ENCODE results near the gene MTFR2.
A peak's percentile ranks its signal among the peaks of the same experiment; 100 is the strongest.

The MTFR2 gene

GRCh38 chr6:136289327-136289578, 39.1 kb upstream of the MTFR2 start:
- TF ChIP-seq CEBPB (IDR thresholded peaks at IDR 0.05): peak; percentile 2; the same call in 1 of the 2 replicates
- no peak for TF ChIP-seq TCF12 (IDR thresholded peaks at IDR 0.05; ENCODE audit: low read depth)

- TF ChIP-seq NFIC (IDR thresholded peaks at IDR 0.05): no peak
- TF ChIP-seq YY1 (IDR thresholded peaks at IDR 0.05; ENCODE audit: low read depth): peak; percentile 54; the same call in 1 of the 2 replicates
Observed at GRCh38 chr6:136288566-136289326, 38.6 kb upstream of the MTFR2 start.

GRCh38 chr6:136284909-136285308, 34.8 kb upstream of the MTFR2 start:
- TF ChIP-seq NFIC (IDR thresholded peaks at IDR 0.05) (no peak), FOXM1 (IDR thresholded peaks at IDR 0.05; ENCODE audit: borderline replicate concordance, low read depth) (no peak), USF1 (IDR thresholded peaks at IDR 0.05) (no peak), EGR1 (IDR thresholded peaks at IDR 0.05) (no peak), TAF1 (IDR thresholded peaks at IDR 0.05; ENCODE audit: low read depth) (no peak), TCF12 (IDR thresholded peaks at IDR 0.05; ENCODE audit: low read depth) (no peak), CEBPB (IDR thresholded peaks at IDR 0.05) (no peak)

- TF ChIP-seq CREB1 (IDR thresholded peaks at IDR 0.05; ENCODE audit: low read depth): no peak
- TF ChIP-seq TAF1 (IDR thresholded peaks at IDR 0.05; ENCODE audit: low read depth): no peak
- TF ChIP-seq REST (IDR thresholded peaks at IDR 0.05; ENCODE audit: low read depth): no peak
- TF ChIP-seq NFIC (IDR thresholded peaks at IDR 0.05): no peak
- no peak for TF ChIP-seq TEAD4 (IDR thresholded peaks at IDR 0.05)
- TF ChIP-seq EGR1 (IDR thresholded peaks at IDR 0.05): no peak
- TF ChIP-seq TCF12 (IDR thresholded peaks at IDR 0.05; ENCODE audit: low read depth): no peak
- no peak for TF ChIP-seq ZBTB7A (IDR thresholded peaks at IDR 0.05; ENCODE audit: low read depth)
- TF ChIP-seq CEBPB (IDR thresholded peaks at IDR 0.05): no peak
- TF ChIP-seq MAX (IDR thresholded peaks at IDR 0.05): no peak
- TF ChIP-seq FOXM1 (IDR thresholded peaks at IDR 0.05; ENCODE audit: borderline replicate concordance, low read depth): no peak
- no peak for TF ChIP-seq EP300 (IDR thresholded peaks at IDR 0.05; ENCODE audit: borderline replicate concordance)
- TF ChIP-seq USF1 (IDR thresholded peaks at IDR 0.05): no peak
- no peak for TF ChIP-seq YY1 (IDR thresholded peaks at IDR 0.05; ENCODE audit: low read depth)
- no peak for TF ChIP-seq RAD21 (IDR thresholded peaks at IDR 0.05; ENCODE audit: low read depth)
Observed at GRCh38 chr6:136282906-136283305, 32.8 kb upstream of the MTFR2 start.

- no peak for TF ChIP-seq TCF12 (IDR thresholded peaks at IDR 0.05; ENCODE audit: low read depth)
- no peak for TF ChIP-seq MAX (IDR thresholded peaks at IDR 0.05)
- no peak for TF ChIP-seq NFIC (IDR thresholded peaks at IDR 0.05)
- no peak for TF ChIP-seq FOXM1 (IDR thresholded peaks at IDR 0.05; ENCODE audit: borderline replicate concordance, low read depth)
Observed at GRCh38 chr6:136280032-136280609, 30.0 kb upstream of the MTFR2 start.

- no peak for TF ChIP-seq EP300 (IDR thresholded peaks at IDR 0.05; ENCODE audit: borderline replicate concordance)
Observed at GRCh38 chr6:136274062-136274461, 24.0 kb upstream of the MTFR2 start.

GRCh38 chr6:136265101-136265500, 15.0 kb upstream of the MTFR2 start:
- TF ChIP-seq TCF12 (IDR thresholded peaks at IDR 0.05; ENCODE audit: low read depth) (no peak), REST (IDR thresholded peaks at IDR 0.05; ENCODE audit: low read depth) (peak; percentile 41; the same call in 1 of the 2 replicates)

Measured in Ishikawa (cell line).